GM12872 (cell line): ENCODE results near the gene BLVRB.

Experiments
- CTCF ChIP-seq: IDR thresholded peaks from 3 replicates; pipeline ENCODE4 v1.5.1; 2011; ENCODE audit warnings: low read depth, mild to moderate bottlenecking, low read length, moderate library complexity; ENCODE audit not compliant: insufficient read depth

BLVRB gene

GRCh38 chr19:40420451-40420765, 45.1 kb downstream of the BLVRB start:
- no peak for TF ChIP-seq CTCF

GRCh38 chr19:40419780-40420179, 45.8 kb downstream of the BLVRB start:
- TF ChIP-seq CTCF = no peak

GRCh38 chr19:40419066-40419612, 46.4 kb downstream of the BLVRB start:
- TF ChIP-seq CTCF = no peak

- TF ChIP-seq CTCF = no peak
Measured at GRCh38 chr19:40418040-40418439, 47.5 kb downstream of the BLVRB start.

GRCh38 chr19:40417643-40417981, 47.9 kb downstream of the BLVRB start:
- TF ChIP-seq CTCF = no peak

GRCh38 chr19:40416918-40417642, 48.5 kb downstream of the BLVRB start:
- TF ChIP-seq CTCF = no peak

GRCh38 chr19:40415768-40416167, 49.8 kb downstream of the BLVRB start:
- no peak for TF ChIP-seq CTCF
